GM19438 (cell line): ENCODE measurements around the gene UGCG.
A peak's percentile ranks its signal among the peaks of the same experiment; 100 is the strongest.
"Not testable (repeated sequence)": the region's sequence is repeated elsewhere in the genome, so short reads cannot be mapped to it uniquely, and the experiment has no call there.

Source experiments
- ATAC-seq: cut with Tn5 transposase; IDR thresholded peaks from one replicate; pipeline ENCODE4 v1.9.1; 2021; ENCODE audit warnings: low read depth; ENCODE audit not compliant: unreplicated experiment

UGCG gene

GRCh38 chr9:111948109-111948508 lies 51.5 kb downstream of the UGCG start:
- ATAC-seq: not testable (repeated sequence)

- no peak for ATAC-seq
These were observed 52.3 kb downstream of the UGCG start for GRCh38 chr9:111948951-111949350.

GRCh38 chr9:111949919-111950318 lies 53.3 kb downstream of the UGCG start:
- ATAC-seq: no peak

- no peak for ATAC-seq
These were observed 55.9 kb downstream of the UGCG start for GRCh38 chr9:111952559-111952958.

GRCh38 chr9:111953444-111953843 lies 56.8 kb downstream of the UGCG start:
- no peak for ATAC-seq

GRCh38 chr9:111955048-111955447 lies 58.4 kb downstream of the UGCG start:
- ATAC-seq: no peak

- ATAC-seq: peak; percentile 57
These were observed 61.4 kb downstream of the UGCG start for GRCh38 chr9:111957856-111958631.

GRCh38 chr9:111959468-111960359 lies 63.1 kb downstream of the UGCG start:
- ATAC-seq: no peak

GRCh38 chr9:111960485-111960884 lies 63.9 kb downstream of the UGCG start:
- not testable (repeated sequence) for ATAC-seq

GRCh38 chr9:111961009-111961408 lies 64.4 kb downstream of the UGCG start:
- ATAC-seq: no peak

GRCh38 chr9:111961575-111961974 lies 65.0 kb downstream of the UGCG start:
- ATAC-seq: no peak

GRCh38 chr9:111962021-111962420 lies 65.4 kb downstream of the UGCG start:
- ATAC-seq: no peak

- ATAC-seq: no peak
These were observed 67.4 kb downstream of the UGCG start for GRCh38 chr9:111963995-111964394.

- ATAC-seq: peak; percentile 88
These were observed 69.0 kb downstream of the UGCG start for GRCh38 chr9:111965566-111966019.

GRCh38 chr9:111966124-111966723 lies 69.6 kb downstream of the UGCG start:
- ATAC-seq: no peak

GRCh38 chr9:111966861-111967291 lies 70.3 kb downstream of the UGCG start:
- ATAC-seq: no peak

- no peak for ATAC-seq
These were observed 71.0 kb downstream of the UGCG start for GRCh38 chr9:111967621-111968020.

- ATAC-seq: no peak
These were observed 72.4 kb downstream of the UGCG start for GRCh38 chr9:111969061-111969460.

GRCh38 chr9:111969622-111970021 lies 73.0 kb downstream of the UGCG start:
- ATAC-seq: no peak

GRCh38 chr9:111970827-111971226 lies 74.2 kb downstream of the UGCG start:
- ATAC-seq: no peak

GRCh38 chr9:111974092-111974681 lies 77.6 kb downstream of the UGCG start:
- no peak for ATAC-seq
